GM19463 (cell line): ENCODE measurements around the gene CALML3.

Source experiments
- ATAC-seq: cut with Tn5 transposase; IDR thresholded peaks from one replicate; pipeline ENCODE4 v1.9.1; 2021; ENCODE audit warnings: mild to moderate bottlenecking, moderate library complexity; ENCODE audit not compliant: unreplicated experiment

Gene CALML3

GRCh38 chr10:5490698-5491464 lies 33.9 kb upstream of the CALML3 start:
- ATAC-seq, result no peak

DNA sequence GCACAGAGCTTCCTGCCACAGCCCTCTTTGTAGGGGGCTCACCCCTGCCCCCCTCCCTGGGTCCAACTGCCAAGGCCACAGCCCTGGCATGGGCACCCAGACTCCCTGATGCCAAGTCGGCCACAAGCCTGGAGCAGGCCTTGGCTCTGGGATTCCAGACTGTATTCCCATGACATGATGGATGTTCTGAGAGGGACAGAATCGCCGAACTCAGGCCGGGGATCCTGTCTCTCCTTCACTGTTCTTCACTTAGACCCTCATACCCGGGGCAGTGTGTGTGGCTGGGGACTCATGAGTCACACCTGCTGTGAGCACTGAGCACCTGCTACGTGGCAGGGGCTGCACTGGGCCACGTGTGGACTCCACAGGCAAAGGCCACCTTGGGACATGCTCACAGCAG lies 33.3 kb upstream of the CALML3 start:
- ATAC-seq, result no peak

- no peak for ATAC-seq
These were observed 32.4 kb upstream of the CALML3 start for GRCh38 chr10:5492322-5492855.

DNA sequence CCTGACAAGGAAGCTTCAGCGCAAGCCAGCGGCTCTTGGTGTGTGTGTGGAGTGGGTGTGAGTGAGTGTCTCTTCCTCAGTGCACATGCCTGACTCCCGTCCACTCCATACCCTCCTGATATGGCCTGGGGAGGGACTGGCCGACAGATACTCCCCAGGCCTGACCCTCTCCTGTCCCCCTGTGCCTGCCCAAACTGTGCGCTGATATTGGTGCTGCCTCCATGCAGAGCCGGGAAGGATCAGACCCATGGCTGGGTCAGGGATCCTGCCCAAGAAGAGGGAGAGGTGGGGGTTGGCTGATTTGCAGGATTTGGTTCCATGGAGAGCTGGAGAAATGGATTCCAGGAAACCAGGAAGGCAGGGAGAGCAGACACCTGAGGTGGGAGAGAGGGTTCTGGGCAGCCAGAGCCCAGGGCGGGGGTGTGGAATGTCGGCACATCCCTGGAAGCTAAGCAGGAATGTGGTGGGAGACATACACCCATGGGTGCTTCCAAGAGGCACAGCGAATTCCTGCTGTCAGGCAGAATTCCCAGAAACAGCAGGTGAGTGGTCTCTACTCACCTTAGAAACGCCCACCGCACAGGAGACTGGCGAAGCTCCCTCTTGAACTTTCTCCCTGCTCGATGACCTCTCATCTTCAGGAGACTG lies 31.7 kb upstream of the CALML3 start:
- no peak for ATAC-seq

DNA sequence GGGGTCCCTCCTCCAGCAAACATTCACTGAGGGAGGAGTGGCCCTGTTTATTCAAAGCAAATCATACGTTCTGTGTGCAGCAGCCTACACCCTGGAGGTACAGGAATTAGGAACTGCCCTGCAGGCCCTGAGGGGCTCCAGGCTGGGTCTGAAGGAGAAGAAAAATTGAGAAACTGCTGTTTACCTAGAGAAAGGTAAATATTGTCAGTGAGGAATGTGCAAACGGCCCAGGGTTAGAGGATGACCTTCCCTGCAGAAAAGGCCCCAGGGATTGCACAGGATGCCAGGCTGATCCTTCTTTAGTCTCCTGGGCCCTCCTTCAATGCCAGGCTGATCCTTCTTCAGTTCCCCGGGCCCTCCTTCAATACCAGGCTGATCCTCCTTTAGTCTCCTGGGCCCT lies 31.1 kb upstream of the CALML3 start:
- ATAC-seq, result no peak

DNA sequence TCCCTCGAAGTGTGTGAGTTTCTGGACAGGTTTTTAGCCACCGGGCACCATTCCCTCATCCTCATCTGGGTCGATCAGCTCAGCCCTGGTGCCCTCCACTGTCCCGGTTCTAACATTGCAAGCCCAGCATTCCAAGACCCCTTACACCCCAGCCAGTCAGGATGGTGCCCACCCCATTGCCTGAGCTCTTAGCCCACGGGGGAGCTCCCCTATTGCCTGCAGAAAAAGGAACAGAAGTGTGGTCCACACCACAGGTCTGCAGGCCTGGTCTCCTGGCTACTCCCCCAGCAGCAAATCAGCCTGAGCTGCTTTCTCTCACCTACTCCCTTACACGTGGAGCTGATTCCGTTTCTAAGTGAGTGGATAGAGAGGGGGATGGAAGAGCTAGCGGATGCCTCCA lies 30.1 kb upstream of the CALML3 start:
- no peak for ATAC-seq

DNA sequence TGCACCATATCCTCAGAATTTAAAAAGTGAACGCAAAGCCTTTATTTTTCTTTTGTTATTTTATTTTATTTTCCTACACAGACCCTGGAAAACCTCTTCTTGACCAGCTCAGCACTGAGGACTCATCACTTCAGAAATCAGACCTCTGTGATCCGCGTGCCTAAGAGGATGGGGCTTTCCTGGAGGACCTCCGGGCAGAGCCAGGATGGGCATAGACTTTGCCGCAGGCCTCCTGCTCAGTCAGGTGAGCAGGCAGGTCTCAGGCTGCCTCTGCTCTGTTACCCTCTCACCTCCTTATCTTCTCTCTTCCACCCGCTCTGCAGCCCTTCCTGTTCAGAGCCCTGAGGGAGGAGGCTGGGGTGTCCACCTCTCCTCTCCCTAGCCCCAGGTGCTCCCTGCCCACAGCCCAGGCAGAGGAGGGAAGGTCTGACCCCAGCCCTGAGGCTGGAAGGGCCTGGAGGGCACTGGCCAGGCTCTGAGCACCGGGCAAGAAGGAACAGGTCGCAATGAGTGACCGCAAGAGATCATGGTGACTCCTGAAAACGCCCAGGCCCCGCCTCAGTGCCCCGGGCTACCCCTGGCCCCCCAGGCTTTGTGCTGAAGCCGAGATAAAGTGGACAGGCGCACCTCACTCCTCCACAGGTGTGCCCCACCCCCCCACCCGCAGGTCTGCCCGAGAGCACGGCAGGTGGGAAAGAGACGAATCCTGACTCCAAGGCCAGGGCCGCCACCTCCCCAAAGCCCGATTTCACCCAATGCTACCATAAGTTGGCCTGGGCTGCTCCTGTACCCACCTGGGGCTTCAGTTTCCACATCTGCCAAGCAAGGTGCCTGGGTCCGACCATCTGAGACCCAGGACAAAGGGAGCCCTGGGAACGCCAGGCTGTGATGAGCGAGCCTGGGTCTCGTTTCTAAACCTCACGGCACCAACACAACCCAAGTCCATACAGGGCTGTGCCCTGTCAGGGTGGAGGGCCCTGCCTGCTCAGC lies 28.2 kb upstream of the CALML3 start:
- ATAC-seq, result no peak

DNA sequence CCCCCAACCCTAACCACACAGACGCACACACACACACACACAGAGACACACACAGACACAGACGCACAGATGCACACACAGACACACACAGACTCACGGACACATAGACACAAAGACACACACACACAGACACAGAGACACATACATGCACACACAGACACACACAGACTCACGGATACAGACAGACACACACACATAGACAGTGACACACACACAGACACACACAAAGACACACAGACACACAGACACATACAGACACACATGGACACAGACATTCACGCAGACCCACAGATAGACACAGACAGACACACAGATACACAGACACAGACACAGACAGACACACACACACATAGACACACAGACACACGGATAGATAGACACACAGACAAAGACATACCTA lies 27.5 kb upstream of the CALML3 start:
- ATAC-seq, result no peak

DNA sequence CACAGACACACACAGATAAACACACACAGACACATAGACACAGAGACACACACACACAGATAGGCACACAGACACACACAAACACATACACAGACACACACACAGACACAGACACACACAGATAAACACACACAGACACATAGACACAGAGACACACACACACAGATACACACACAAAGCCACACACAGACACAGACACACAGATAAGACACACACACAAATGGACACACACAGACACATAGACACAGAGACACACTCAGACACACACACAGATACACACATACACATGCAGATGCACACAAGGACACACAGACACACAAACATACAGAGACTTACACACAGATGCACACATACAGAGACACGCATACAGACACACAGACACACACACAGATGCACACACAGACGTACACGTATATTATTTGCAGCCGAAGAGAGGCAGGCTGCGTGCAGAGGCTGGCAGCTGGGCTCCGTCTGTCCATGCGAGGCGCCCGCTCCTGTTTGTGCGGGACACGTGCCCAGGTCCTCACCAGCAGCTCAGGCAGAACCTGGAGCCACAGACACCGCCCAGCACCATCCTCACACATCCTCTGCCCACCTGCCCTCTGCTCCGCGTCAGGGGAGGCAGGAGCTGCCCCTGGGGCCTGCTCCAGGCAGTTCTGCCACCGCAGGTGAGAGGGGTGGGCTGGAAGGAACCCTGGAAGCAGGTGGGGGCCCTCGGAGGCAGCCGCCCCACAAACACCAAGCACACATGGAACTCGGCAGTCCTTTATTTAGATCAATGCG lies 26.6 kb upstream of the CALML3 start:
- ATAC-seq, result no peak

GRCh38 chr10:5498791-5499492 lies 25.8 kb upstream of the CALML3 start:
- no peak for ATAC-seq

- no peak for ATAC-seq
These were observed 25.1 kb upstream of the CALML3 start, which contains the start of gene CALML5 for GRCh38 chr10:5499493-5500140. CALML5 (minus strand) TSS chr10:5499570; CDS start chr10:5499438, 132 bp downstream.

DNA sequence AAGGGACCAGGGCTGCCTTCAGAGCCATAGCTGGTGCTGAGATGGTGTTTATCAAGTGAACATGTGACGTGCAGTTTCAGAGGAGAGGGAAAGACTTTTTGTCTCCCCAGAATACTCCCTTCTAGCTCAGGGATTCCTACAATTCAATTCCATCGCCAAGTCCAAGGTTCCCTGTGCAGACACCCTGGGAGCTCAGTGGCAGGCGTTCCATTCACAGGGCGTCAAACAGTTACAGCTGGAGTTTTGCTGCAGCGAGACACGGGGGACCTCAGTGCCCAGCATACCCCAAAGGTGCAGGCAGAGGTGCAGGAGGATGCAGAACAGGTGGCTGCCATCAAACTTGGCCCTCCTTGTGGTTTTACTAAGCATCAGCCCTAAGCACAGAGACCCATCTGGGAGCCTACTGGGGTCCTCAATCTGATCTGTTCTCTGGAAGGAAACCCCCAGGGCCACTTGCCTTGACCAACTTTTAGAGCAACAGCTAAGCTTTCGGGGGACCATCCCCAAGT lies 24.5 kb upstream of the CALML3 start:
- no peak for ATAC-seq

GRCh38 chr10:5500910-5501309 lies 23.9 kb upstream of the CALML3 start:
- no peak for ATAC-seq

DNA sequence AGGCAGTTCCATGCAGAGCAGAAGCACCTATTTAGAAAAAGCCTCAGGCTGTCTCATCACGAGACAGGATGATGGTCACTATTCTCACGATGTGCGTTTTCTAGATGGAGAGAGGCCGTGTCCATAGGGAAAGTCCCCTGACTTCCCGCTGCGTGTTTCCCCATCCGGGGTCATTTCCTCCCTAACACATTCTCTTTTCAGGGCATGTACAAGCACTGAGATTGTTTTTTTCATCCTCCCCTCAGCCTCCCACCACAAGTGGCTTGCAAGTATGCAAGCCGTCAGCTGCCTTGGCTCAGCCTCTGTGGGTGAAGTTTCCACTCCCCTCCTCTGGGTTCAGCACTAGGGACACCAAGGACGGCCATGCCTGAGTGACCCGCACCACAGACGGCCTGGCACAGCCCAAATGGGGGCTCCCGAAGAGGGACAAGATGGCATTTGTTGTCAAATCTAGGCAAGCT lies 22.7 kb upstream of the CALML3 start:
- no peak for ATAC-seq

GRCh38 chr10:5502571-5503476 lies 21.9 kb upstream of the CALML3 start:
- no peak for ATAC-seq

GRCh38 chr10:5503477-5503835 lies 21.3 kb upstream of the CALML3 start:
- ATAC-seq, result no peak

- ATAC-seq, result no peak
These were observed 20.4 kb upstream of the CALML3 start for GRCh38 chr10:5504146-5505072.
